ENCODE data around the gene OR1N2.
"Not testable (repeated sequence)": the region's sequence is repeated elsewhere in the genome, so short reads cannot be mapped to it uniquely, and the experiment has no call there.

Gene OR1N2

GRCh38 chr9:122527193-122527592 lies 25.7 kb upstream of the OR1N2 start, which contains the start of gene OR1N1:
Gene OR1N1, minus strand, starts transcription at chr9:122527293. Its CDS starts 0 bp downstream, at chr9:122527293.
- no peak within 1 kb of the TSS for H3K4me3 ChIP-seq (ENCODE audit: control insufficient read depth in 1 of 7, extremely low read depth in 1 of 7, insufficient read depth in 4 of 7, low read depth in 2 of 7, low read length in 6 of 7)
- no peak within 1 kb of the TSS for H3K27ac ChIP-seq (ENCODE audit: insufficient read depth in 1 of 2, low read depth in 1 of 2, low read length in 2 of 2, poor library complexity in 1 of 2, severe bottlenecking in 2 of 2)
- CTCF ChIA-PET: no interaction called here
- peaks cover 0 to 2% (median 0%) of the 10 kb centered on the region in 5 experiments for H3K9me3 ChIP-seq (ENCODE audit: control extremely low read depth in 1 of 5, control insufficient read depth in 4 of 5, insufficient read depth in 2 of 5, low read depth in 1 of 5, low read length in 4 of 5)
- H3K27me3 ChIP-seq (replicated peaks in 2 of 5; ENCODE audit: control insufficient read depth in 4 of 5, insufficient read depth in 5 of 5, low read length in 4 of 5): peaks cover 0 to 3% (median 2%) of the 10 kb centered on the region in 5 experiments
- H3K36me3 ChIP-seq (ENCODE audit: control insufficient read depth in 4 of 4, insufficient read depth in 4 of 4, low read length in 3 of 4): no peaks in the 10 kb centered on the region
- no peak for DNase-seq
- WGBS (ENCODE audit: insufficient coverage): 92% methylated on average over 3 of the region's 3 CpGs
- POLR2A ChIA-PET: no interaction called here
- no peaks in the 10 kb centered on the region for H3K4me1 ChIP-seq (ENCODE audit: control extremely low read depth in 1 of 4, control insufficient read depth in 4 of 4, insufficient read depth in 4 of 4, low read length in 3 of 4)

- POLR2A ChIA-PET; CTCF ChIA-PET; H3K4me3 ChIP-seq (ENCODE audit: control insufficient read depth in 1 of 7, extremely low read depth in 1 of 7, insufficient read depth in 4 of 7, low read depth in 2 of 7, low read length in 6 of 7); H3K9me3 ChIP-seq (ENCODE audit: control extremely low read depth in 1 of 5, control insufficient read depth in 4 of 5, insufficient read depth in 2 of 5, low read depth in 1 of 5, low read length in 4 of 5); DNase-seq; H3K36me3 ChIP-seq (ENCODE audit: control insufficient read depth in 4 of 4, insufficient read depth in 4 of 4, low read length in 3 of 4); H3K4me1 ChIP-seq (ENCODE audit: control extremely low read depth in 1 of 4, control insufficient read depth in 4 of 4, insufficient read depth in 4 of 4, low read length in 3 of 4); H3K27me3 ChIP-seq (replicated peaks in 2 of 5; ENCODE audit: control insufficient read depth in 4 of 5, insufficient read depth in 5 of 5, low read length in 4 of 5); H3K27ac ChIP-seq (ENCODE audit: insufficient read depth in 1 of 2, low read depth in 1 of 2, low read length in 2 of 2, poor library complexity in 1 of 2, severe bottlenecking in 2 of 2): not testable (repeated sequence)
- WGBS (ENCODE audit: insufficient coverage): 100% methylated on average over 2 of the region's 4 CpGs
Measured at GRCh38 chr9:122531157-122531556, 21.8 kb upstream of the OR1N2 start.

GRCh38 chr9:122536134-122536533 lies 16.8 kb upstream of the OR1N2 start:
- ChIA-PET CTCF (no interaction called here), POLR2A (no interaction called here)
- H3K9me3 ChIP-seq (ENCODE audit: control extremely low read depth in 1 of 5, control insufficient read depth in 4 of 5, insufficient read depth in 2 of 5, low read depth in 1 of 5, low read length in 4 of 5): no peaks in the 10 kb centered on the region
- H3K27me3 ChIP-seq (replicated peaks in 2 of 5; ENCODE audit: control insufficient read depth in 4 of 5, insufficient read depth in 5 of 5, low read length in 4 of 5): no peaks in the 10 kb centered on the region
- H3K27ac ChIP-seq (ENCODE audit: insufficient read depth in 1 of 2, low read depth in 1 of 2, low read length in 2 of 2, poor library complexity in 1 of 2, severe bottlenecking in 2 of 2): no peak overlapping the region
- no peak for DNase-seq
- H3K4me3 ChIP-seq (ENCODE audit: control insufficient read depth in 1 of 7, extremely low read depth in 1 of 7, insufficient read depth in 4 of 7, low read depth in 2 of 7, low read length in 6 of 7): no peak overlapping the region
- 100% methylated on average over 1 of the region's 1 CpG for WGBS (ENCODE audit: insufficient coverage)
- no peaks in the 10 kb centered on the region for H3K4me1 ChIP-seq (ENCODE audit: control extremely low read depth in 1 of 4, control insufficient read depth in 4 of 4, insufficient read depth in 4 of 4, low read length in 3 of 4)
- H3K36me3 ChIP-seq (ENCODE audit: control insufficient read depth in 4 of 4, insufficient read depth in 4 of 4, low read length in 3 of 4): no peaks in the 10 kb centered on the region

- H3K36me3 ChIP-seq (ENCODE audit: control insufficient read depth in 4 of 4, insufficient read depth in 4 of 4, low read length in 3 of 4); CTCF ChIA-PET; DNase-seq; H3K4me1 ChIP-seq (ENCODE audit: control extremely low read depth in 1 of 4, control insufficient read depth in 4 of 4, insufficient read depth in 4 of 4, low read length in 3 of 4); H3K9me3 ChIP-seq (ENCODE audit: control extremely low read depth in 1 of 5, control insufficient read depth in 4 of 5, insufficient read depth in 2 of 5, low read depth in 1 of 5, low read length in 4 of 5); H3K27me3 ChIP-seq (replicated peaks in 2 of 5; ENCODE audit: control insufficient read depth in 4 of 5, insufficient read depth in 5 of 5, low read length in 4 of 5); POLR2A ChIA-PET; H3K4me3 ChIP-seq (ENCODE audit: control insufficient read depth in 1 of 7, extremely low read depth in 1 of 7, insufficient read depth in 4 of 7, low read depth in 2 of 7, low read length in 6 of 7); H3K27ac ChIP-seq (ENCODE audit: insufficient read depth in 1 of 2, low read depth in 1 of 2, low read length in 2 of 2, poor library complexity in 1 of 2, severe bottlenecking in 2 of 2): not testable (repeated sequence)
- WGBS (ENCODE audit: insufficient coverage): 95% methylated on average over 3 of the region's 7 CpGs
Measured at GRCh38 chr9:122537066-122537465, 15.8 kb upstream of the OR1N2 start.

GRCh38 chr9:122538757-122539156 lies 14.2 kb upstream of the OR1N2 start:
- no peak for DNase-seq
- CTCF ChIA-PET: no interaction called here
- H3K36me3 ChIP-seq (ENCODE audit: control insufficient read depth in 4 of 4, insufficient read depth in 4 of 4, low read length in 3 of 4): no peaks in the 10 kb centered on the region
- no peak overlapping the region for H3K4me3 ChIP-seq (ENCODE audit: control insufficient read depth in 1 of 7, extremely low read depth in 1 of 7, insufficient read depth in 4 of 7, low read depth in 2 of 7, low read length in 6 of 7)
- no peaks in the 10 kb centered on the region for H3K27me3 ChIP-seq (replicated peaks in 2 of 5; ENCODE audit: control insufficient read depth in 4 of 5, insufficient read depth in 5 of 5, low read length in 4 of 5)
- WGBS (ENCODE audit: insufficient coverage): no CpG with 5 or more reads among the region's 2 CpGs
- H3K4me1 ChIP-seq (ENCODE audit: control extremely low read depth in 1 of 4, control insufficient read depth in 4 of 4, insufficient read depth in 4 of 4, low read length in 3 of 4): no peaks in the 10 kb centered on the region
- POLR2A ChIA-PET: no interaction called here
- no peaks in the 10 kb centered on the region for H3K9me3 ChIP-seq (ENCODE audit: control extremely low read depth in 1 of 5, control insufficient read depth in 4 of 5, insufficient read depth in 2 of 5, low read depth in 1 of 5, low read length in 4 of 5)
- H3K27ac ChIP-seq (ENCODE audit: insufficient read depth in 1 of 2, low read depth in 1 of 2, low read length in 2 of 2, poor library complexity in 1 of 2, severe bottlenecking in 2 of 2): no peak overlapping the region

- Histone ChIP-seq H3K27ac (ENCODE audit: insufficient read depth in 1 of 2, low read depth in 1 of 2, low read length in 2 of 2, poor library complexity in 1 of 2, severe bottlenecking in 2 of 2) (no peak overlapping the region), H3K9me3 (ENCODE audit: control extremely low read depth in 1 of 5, control insufficient read depth in 4 of 5, insufficient read depth in 2 of 5, low read depth in 1 of 5, low read length in 4 of 5) (peaks cover 0 to 3% (median 0%) of the 10 kb centered on the region in 5 experiments), H3K4me3 (ENCODE audit: control insufficient read depth in 1 of 7, extremely low read depth in 1 of 7, insufficient read depth in 4 of 7, low read depth in 2 of 7, low read length in 6 of 7) (no peak overlapping the region), H3K36me3 (ENCODE audit: control insufficient read depth in 4 of 4, insufficient read depth in 4 of 4, low read length in 3 of 4) (no peaks in the 10 kb centered on the region), H3K4me1 (ENCODE audit: control extremely low read depth in 1 of 4, control insufficient read depth in 4 of 4, insufficient read depth in 4 of 4, low read length in 3 of 4) (no peaks in the 10 kb centered on the region), H3K27me3 (replicated peaks in 2 of 5; ENCODE audit: control insufficient read depth in 4 of 5, insufficient read depth in 5 of 5, low read length in 4 of 5) (peaks cover 0 to 2% (median 0%) of the 10 kb centered on the region in 5 experiments)
- WGBS (ENCODE audit: insufficient coverage): 74% methylated on average over 5 of the region's 8 CpGs
- ChIA-PET POLR2A (no interaction called here), CTCF (no interaction called here)
- no peak for DNase-seq
Measured at GRCh38 chr9:122546196-122546595, 6.7 kb upstream of the OR1N2 start.

GRCh38 chr9:122551371-122551770 lies 1.5 kb upstream of the OR1N2 start:
- ChIA-PET POLR2A (no interaction called here), CTCF (no interaction called here)
- Histone ChIP-seq H3K36me3 (ENCODE audit: control insufficient read depth in 4 of 4, insufficient read depth in 4 of 4, low read length in 3 of 4) (no peaks in the 10 kb centered on the region), H3K27me3 (replicated peaks in 2 of 5; ENCODE audit: control insufficient read depth in 4 of 5, insufficient read depth in 5 of 5, low read length in 4 of 5) (peaks cover 0 to 9% (median 4%) of the 10 kb centered on the region in 5 experiments), H3K27ac (ENCODE audit: insufficient read depth in 1 of 2, low read depth in 1 of 2, low read length in 2 of 2, poor library complexity in 1 of 2, severe bottlenecking in 2 of 2) (no peak overlapping the region), H3K9me3 (ENCODE audit: control extremely low read depth in 1 of 5, control insufficient read depth in 4 of 5, insufficient read depth in 2 of 5, low read depth in 1 of 5, low read length in 4 of 5) (peaks cover 0 to 3% (median 0%) of the 10 kb centered on the region in 5 experiments), H3K4me3 (ENCODE audit: control insufficient read depth in 1 of 7, extremely low read depth in 1 of 7, insufficient read depth in 4 of 7, low read depth in 2 of 7, low read length in 6 of 7) (no peak overlapping the region), H3K4me1 (ENCODE audit: control extremely low read depth in 1 of 4, control insufficient read depth in 4 of 4, insufficient read depth in 4 of 4, low read length in 3 of 4) (no peaks in the 10 kb centered on the region)
- DNase-seq: no peak
- 78% methylated on average over 5 of the region's 5 CpGs for WGBS (ENCODE audit: insufficient coverage)
